Nephron (organoid): ENCODE data around the gene CKB.
A peak's percentile ranks its signal among the peaks of the same experiment; 100 is the strongest.

Source experiments
- H3K27ac Mint-ChIP-seq, 3 experiments: 2 replicates each; pipeline ENCODE4 v1.8.0; 2020; ENCODE audit warnings: mixed read lengths in 3 of 3, mild to moderate bottlenecking in 2 of 3, moderate library complexity in 1 of 3
- H3K27me3 Mint-ChIP-seq: 2 replicates; pipeline ENCODE4 v1.8.0; 2021; ENCODE audit warnings: low read depth, mild to moderate bottlenecking, moderate library complexity, mixed read lengths
- H3K36me3 Mint-ChIP-seq: 2 replicates; pipeline ENCODE4 v1.8.0; 2020; ENCODE audit warnings: low read depth, mixed read lengths
- H3K4me1 Mint-ChIP-seq: 2 replicates; pipeline ENCODE4 v1.8.0; 2020; ENCODE audit warnings: mixed read lengths
- H3K4me3 Mint-ChIP-seq, 3 experiments: 2 replicates each; pipeline ENCODE4 v1.8.0; 2020; ENCODE audit warnings: mild to moderate bottlenecking in 3 of 3, mixed read lengths in 3 of 3, moderate library complexity in 2 of 3
- H3K9me3 Mint-ChIP-seq: 2 replicates; pipeline ENCODE4 v1.8.0; 2020; ENCODE audit warnings: mixed read lengths
- TF ChIP-seq, protein P1 (sequence below), 3 experiments: fragments of 200-600 bp; sonication (generic); IDR thresholded peaks; one replicate each; pipeline ENCODE4 v1.5.0; 2021; ENCODE audit warnings: antibody characterized with exemption in 3 of 3; ENCODE audit not compliant: unreplicated experiment in 3 of 3

The CKB gene

DNA sequence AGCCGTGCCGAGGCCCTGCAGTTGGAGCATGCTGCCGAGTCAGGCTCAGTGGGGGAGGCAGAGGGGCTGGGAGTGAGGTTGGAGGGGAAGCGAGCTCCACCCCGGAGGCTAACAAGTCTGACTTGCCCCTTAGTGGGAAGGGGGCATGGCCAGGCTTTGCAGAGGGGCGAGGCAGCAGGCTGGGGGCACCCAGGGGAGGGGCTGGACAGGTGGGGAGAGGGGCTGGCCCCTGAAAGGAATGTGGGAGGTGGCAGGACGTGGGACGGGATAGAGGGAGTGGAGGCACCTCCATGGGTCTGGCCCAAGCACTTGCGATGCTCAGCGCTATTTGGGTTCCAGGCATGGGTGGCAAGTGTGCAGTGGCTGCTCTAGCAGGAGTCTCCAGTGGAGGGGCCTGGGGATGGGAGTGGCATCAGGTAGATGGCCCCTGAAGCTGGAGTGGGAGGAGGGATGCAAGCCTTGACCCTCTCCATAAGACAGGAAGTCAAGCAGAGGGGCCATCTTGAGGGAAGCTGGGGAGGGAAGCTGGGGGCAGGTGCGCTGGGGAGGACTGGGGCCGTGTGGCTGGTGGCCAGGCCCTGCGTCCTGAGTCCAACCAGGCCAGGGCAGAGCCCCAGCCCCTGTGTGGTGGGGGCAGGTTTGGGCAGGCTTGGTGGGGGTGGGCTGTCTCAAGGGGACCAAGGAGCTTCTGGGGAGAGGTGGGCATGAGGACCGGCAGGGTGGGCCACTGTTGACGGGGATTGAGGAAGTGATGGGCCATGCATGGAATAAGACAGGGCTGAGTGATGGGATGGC lies 9.0 kb upstream of the CKB start:
- no peaks in the 10 kb centered on the region for H3K9me3 Mint-ChIP-seq
- peaks cover 28% of the 10 kb centered on the region for H3K4me1 Mint-ChIP-seq
- H3K27me3 Mint-ChIP-seq = peaks cover 4% of the 10 kb centered on the region
- no peak overlapping the region for H3K27ac Mint-ChIP-seq
- H3K36me3 Mint-ChIP-seq = no peaks in the 10 kb centered on the region
- peak overlapping the region; percentile 57 to 70 (median 65) for H3K4me3 Mint-ChIP-seq
- TF ChIP-seq, protein P1, sequence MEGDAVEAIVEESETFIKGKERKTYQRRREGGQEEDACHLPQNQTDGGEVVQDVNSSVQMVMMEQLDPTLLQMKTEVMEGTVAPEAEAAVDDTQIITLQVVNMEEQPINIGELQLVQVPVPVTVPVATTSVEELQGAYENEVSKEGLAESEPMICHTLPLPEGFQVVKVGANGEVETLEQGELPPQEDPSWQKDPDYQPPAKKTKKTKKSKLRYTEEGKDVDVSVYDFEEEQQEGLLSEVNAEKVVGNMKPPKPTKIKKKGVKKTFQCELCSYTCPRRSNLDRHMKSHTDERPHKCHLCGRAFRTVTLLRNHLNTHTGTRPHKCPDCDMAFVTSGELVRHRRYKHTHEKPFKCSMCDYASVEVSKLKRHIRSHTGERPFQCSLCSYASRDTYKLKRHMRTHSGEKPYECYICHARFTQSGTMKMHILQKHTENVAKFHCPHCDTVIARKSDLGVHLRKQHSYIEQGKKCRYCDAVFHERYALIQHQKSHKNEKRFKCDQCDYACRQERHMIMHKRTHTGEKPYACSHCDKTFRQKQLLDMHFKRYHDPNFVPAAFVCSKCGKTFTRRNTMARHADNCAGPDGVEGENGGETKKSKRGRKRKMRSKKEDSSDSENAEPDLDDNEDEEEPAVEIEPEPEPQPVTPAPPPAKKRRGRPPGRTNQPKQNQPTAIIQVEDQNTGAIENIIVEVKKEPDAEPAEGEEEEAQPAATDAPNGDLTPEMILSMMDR (IDR thresholded peaks at IDR 0.05; ENCODE audit: unreplicated experiment in 3 of 3) = no peak

DNA sequence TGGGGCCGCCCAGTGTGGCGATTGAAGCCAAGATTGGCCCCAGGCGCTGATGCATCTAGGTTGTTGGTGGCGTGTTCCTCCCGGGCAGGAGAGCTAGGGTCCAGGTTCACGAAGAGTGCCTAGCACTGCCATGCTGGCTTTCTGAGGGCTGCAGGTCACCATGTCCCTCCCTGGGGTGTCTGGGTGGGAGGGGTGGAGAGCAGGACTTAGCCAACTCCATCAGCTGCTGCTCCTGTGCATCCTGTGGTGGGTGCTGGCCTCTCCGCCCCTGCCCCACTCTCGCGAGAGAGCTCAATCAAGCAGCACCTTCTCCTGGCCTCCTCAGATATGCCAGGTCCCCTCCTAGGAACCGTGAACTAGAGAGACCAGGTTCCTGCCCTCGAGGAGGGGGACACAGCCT lies 8.2 kb upstream of the CKB start:
- Mint-ChIP-seq H3K4me1 (peaks cover 32% of the 10 kb centered on the region), H3K9me3 (no peaks in the 10 kb centered on the region), H3K27me3 (peaks cover 4% of the 10 kb centered on the region)

DNA sequence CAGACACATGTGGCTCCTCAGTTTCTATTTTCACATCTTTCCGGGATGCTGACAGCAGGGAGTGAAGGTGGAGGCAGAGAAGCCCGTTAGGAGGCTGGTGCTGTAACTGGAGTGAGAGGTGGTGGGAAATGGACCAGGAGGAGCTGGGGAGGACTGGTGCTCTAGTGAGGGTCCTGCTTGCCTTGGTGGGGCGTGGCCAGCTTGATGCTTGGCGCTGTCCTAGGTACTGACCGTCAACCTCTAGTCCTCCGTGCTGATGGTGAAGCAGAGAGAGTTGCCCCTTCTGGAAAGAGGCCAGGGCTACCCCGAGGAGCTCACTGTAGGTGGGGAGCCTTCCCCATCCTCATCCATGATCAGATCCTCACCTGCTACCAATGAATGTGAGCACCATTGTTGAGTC lies 7.8 kb upstream of the CKB start:
- Mint-ChIP-seq H3K4me3 (peak overlapping the region; percentile 89 to 98 (median 96)), H3K27me3 (peaks cover 4% of the 10 kb centered on the region), H3K27ac (peak overlapping the region in 1 of 3 experiments; percentile 72), H3K36me3 (no peaks in the 10 kb centered on the region), H3K9me3 (no peaks in the 10 kb centered on the region), H3K4me1 (peaks cover 36% of the 10 kb centered on the region)
- TF ChIP-seq, protein P1 (IDR thresholded peaks at IDR 0.05; ENCODE audit: unreplicated experiment in 3 of 3) = no peak

More for the DNA sequence above, 8.2 kb upstream of the CKB start:
- H3K4me3 Mint-ChIP-seq = peak overlapping the region; percentile 89 to 98 (median 96)
- TF ChIP-seq, protein P1 (IDR thresholded peaks at IDR 0.05; ENCODE audit: unreplicated experiment in 3 of 3) = no peak
- no peaks in the 10 kb centered on the region for H3K36me3 Mint-ChIP-seq
- H3K27ac Mint-ChIP-seq = peak overlapping the region in 1 of 3 experiments; percentile 72

DNA sequence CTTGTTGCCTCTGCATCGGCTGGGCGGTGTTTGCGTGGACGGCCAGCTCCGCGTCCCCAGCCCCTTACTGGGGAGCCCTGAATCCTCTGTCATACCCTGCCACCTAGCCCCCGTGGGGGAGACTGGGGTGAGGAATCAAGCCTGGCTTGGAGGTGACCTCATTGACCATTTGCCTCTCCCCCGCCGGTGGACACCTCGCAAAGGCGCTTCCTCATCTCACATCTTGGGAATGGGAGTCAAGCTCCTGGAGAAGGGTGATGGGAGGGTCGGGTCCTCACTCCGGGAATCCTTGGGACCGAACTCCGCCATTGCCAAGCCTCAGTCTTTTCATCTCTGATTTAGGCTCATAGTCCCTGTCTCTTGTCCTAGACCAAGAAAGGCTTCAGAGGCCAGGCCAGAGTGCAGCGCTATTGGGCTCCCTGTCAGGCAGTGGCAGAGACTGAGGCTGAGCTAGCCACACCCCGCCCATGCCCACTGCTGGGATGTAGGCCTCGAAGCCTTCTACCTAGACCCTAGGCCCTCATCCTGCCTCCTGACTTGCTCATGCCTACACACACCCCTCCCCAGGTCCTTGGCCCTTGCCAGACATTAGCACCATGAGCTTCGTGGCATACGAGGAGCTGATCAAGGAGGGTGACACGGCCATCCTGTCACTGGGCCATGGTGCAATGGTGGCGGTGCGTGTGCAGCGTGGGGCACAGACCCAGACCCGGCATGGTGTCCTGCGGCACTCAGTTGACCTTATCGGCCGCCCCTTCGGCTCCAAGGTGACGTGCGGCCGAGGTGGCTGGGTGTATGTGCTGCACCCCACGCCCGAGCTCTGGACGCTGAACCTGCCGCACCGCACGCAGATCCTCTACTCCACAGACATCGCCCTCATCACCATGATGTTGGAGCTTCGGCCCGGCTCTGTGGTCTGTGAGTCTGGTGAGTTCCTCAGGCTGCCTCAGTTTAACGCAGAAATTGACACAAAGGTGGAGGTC lies 7.0 kb upstream of the CKB start:
- Mint-ChIP-seq H3K9me3 (no peaks in the 10 kb centered on the region), H3K27ac (peak overlapping the region; percentile 82 to 89 (median 83)), H3K27me3 (peaks cover 7% of the 10 kb centered on the region), H3K4me1 (peaks cover 43% of the 10 kb centered on the region), H3K36me3 (no peaks in the 10 kb centered on the region), H3K4me3 (peak overlapping the region; percentile 89 to 98 (median 96))
- TF ChIP-seq, protein P1 (IDR thresholded peaks at IDR 0.05; ENCODE audit: unreplicated experiment in 3 of 3) = no peak

DNA sequence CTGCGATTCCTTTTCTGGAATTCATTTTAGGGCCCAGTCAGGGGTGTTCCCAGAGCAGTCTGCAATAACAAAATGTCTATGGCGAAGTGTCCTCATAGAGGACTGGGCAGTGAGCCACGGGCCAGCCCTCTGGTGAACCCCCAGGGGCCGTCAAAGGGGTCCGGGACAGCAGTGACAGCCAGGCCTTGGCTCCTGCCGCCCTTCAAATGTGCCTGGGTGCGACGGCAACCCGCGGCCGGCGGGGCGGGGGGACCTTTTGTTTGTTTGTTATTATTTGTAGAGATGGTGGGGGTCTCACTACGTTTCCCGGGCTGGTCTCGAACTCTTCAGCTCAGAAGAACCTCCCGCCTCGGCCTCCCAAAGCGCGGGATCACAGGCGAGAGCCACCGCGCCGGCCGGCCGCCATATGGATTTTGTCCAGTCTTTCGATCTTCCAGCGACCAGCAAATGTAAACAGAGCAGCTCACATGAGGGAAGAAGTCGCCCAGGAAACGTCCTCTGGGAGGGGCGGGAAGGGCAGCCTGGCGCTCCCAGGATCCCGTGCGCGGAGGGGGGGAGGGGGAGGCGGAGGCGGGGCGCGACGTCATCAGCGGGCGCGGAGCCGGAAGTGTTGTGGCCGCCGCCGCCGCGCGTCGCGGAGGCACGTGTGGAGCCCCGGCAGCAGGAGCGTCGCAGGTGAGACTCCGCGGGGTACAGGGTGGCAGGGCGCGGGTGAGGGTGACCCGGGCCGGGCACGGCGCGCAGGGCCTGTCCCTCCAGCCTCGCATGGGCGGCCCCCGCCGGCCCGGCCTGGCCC lies 6.2 kb upstream of the CKB start, which contains the start of gene TRMT61A:
Gene TRMT61A, plus strand, starts transcription at position 610 of the 796 bp plus-strand sequence. CDS start 783 bp downstream, outside the sequence.
- Mint-ChIP-seq H3K27me3 (peaks cover 15% of the 10 kb centered on the region), H3K4me3 (peak within 1 kb of the TSS; percentile 89 to 98 (median 96)), H3K27ac (peak within 1 kb of the TSS; percentile 83 to 100 (median 98)), H3K36me3 (no peaks in the 10 kb centered on the region), H3K4me1 (peaks cover 52% of the 10 kb centered on the region), H3K9me3 (no peaks in the 10 kb centered on the region)
- TF ChIP-seq, protein P1 (IDR thresholded peaks at IDR 0.05; ENCODE audit: unreplicated experiment in 3 of 3) = no peak
